Subcutaneous adipose tissue (tissue), 4 donors: ENCODE measurements around the gene CYP46A1. TPM values are rescaled to one million over a fixed set of nuclear protein-coding genes. Genes with fewer than 3 reads are reported as not detected.

Source experiments
- CTCF ChIP-seq: fragments of 450-650 bp; IDR thresholded peaks from one replicate; pipeline ENCODE4 v1.5.1; 2016; ENCODE audit warnings: low read depth, mild to moderate bottlenecking, control low read depth, antibody characterized with exemption, moderate library complexity
- total RNA-seq, 4 donors: library from RNA; depleted of rRNA; stranded (reverse); fragments of >200 nt; gene quantifications; one replicate each; pipeline ENCODE4 v1.1.0, GENCODE V29; 2016

The CYP46A1 gene
- total RNA-seq, 4 donors from 2014 or later = 0.82 to 2.1 (median 1.1) TPM

- TF ChIP-seq CTCF = no peak
Measured at GRCh38 chr14:99644723-99645544, 39.2 kb upstream of the CYP46A1 start, which contains the start of gene HHIPL1. HHIPL1 (plus strand) TSS chr14:99645129; CDS start chr14:99645208, 79 bp downstream.

- TF ChIP-seq CTCF = no peak
Measured at GRCh38 chr14:99645545-99646505, 38.3 kb upstream of the CYP46A1 start.

GRCh38 chr14:99647411-99647810 lies 36.7 kb upstream of the CYP46A1 start:
- TF ChIP-seq CTCF = no peak

GRCh38 chr14:99648027-99648784 lies 35.9 kb upstream of the CYP46A1 start:
- no peak for TF ChIP-seq CTCF

GRCh38 chr14:99649219-99649618 lies 34.9 kb upstream of the CYP46A1 start:
- TF ChIP-seq CTCF = no peak

- no peak for TF ChIP-seq CTCF
Measured at GRCh38 chr14:99649643-99650042, 34.5 kb upstream of the CYP46A1 start.
